K562 (cell line): Measurements from ENCODE around the gene NRCAM. TPM values are rescaled to one million over a fixed set of nuclear protein-coding genes. Genes with fewer than 3 reads are reported as not detected.

Experiments used
- ATAC-seq: fragments of 200-7000 bp; cut with Tn5 transposase; 3 replicates; pipeline ENCODE4 v1.9.1; 2020; ENCODE audit warnings: moderate library complexity
- BruUV-seq: library from RNA; stranded (reverse); fragments of 400-500 nt; replicated peaks from 2 replicates; lab custom pipeline; 2021; lab: Mats Ljungman, UMichigan
- CTCF ChIA-PET: fragments of 300-600 bp; formaldehyde crosslinking; extraction: SDS; loops from one replicate; lab custom pipeline; 2021; ENCODE audit warnings: low intra/inter-chr PET ratio; lab: Yijun Ruan, JAX
- POLR2A ChIA-PET: fragments of 300-600, 350-650 bp; sonication (Branson Sonifier 250); formaldehyde crosslinking; extraction: SDS; loops from one replicate; lab custom pipeline; 2021; ENCODE audit warnings: antibody characterized with exemption, inconsistent platforms; lab: Yijun Ruan, JAX
- DNase-seq, 4 experiments: peaks; one replicate each; pipeline versions ENCODE4 v3.0.0 to v3.0.0-alpha.2; 2011 to 2018; ENCODE audit warnings: low spot score in 3 of 4, mixed read lengths in 3 of 4; ENCODE audit errors: extremely low read depth in 1 of 4
- FAIRE-seq: peaks from 2 replicates; lab custom pipeline; 2011; peaks lifted over from hg19 to GRCh38; lab: Jason Lieb, UNC
- H2AFZ ChIP-seq: 2 replicates; pipeline ENCODE4 v1.6.0; 2011; ENCODE audit warnings: low read depth, low read length, control low read depth, inconsistent platforms
- H3K27ac ChIP-seq: fragments of 200-600 bp; 3 replicates; pipeline ENCODE4 v1.8.0; 2011; ENCODE audit warnings: low read depth, mild to moderate bottlenecking, control low read depth, inconsistent platforms, low read length, moderate library complexity, mixed read lengths; ENCODE audit errors: extremely low read depth
- H3K27me3 ChIP-seq, 2 experiments: fragments of 300-600 bp in 1 of 2; 2 replicates in 1 of 2; 3 replicates in 1 of 2; pipeline versions ENCODE4 v1.6.0 to v1.8.0; 2011; ENCODE audit warnings: inconsistent platforms in 2 of 2, low read length in 2 of 2, mild to moderate bottlenecking in 1 of 2, mixed read lengths in 1 of 2, moderate library complexity in 1 of 2; ENCODE audit not compliant: control insufficient read depth in 2 of 2, insufficient read depth in 2 of 2
- H3K36me3 ChIP-seq: fragments of 300-600 bp; 3 replicates; pipeline ENCODE4 v1.8.0; 2011; ENCODE audit warnings: mild to moderate bottlenecking, low read length, inconsistent platforms; ENCODE audit not compliant: control insufficient read depth, insufficient read depth
- H3K4me1 ChIP-seq, 2 experiments: fragments of 200-600 bp in 1 of 2; replicated peaks in 1 of 2; 2 replicates in 1 of 2; 3 replicates in 1 of 2; pipeline versions ENCODE4 v1.5.1 to v1.8.0; 2011; ENCODE audit warnings: inconsistent platforms in 2 of 2, low read length in 2 of 2, mild to moderate bottlenecking in 1 of 2, mixed read lengths in 1 of 2, moderate library complexity in 1 of 2; ENCODE audit not compliant: control insufficient read depth in 2 of 2, insufficient read depth in 2 of 2
- H3K4me2 ChIP-seq: 2 replicates; pipeline ENCODE4 v1.6.1; 2011; ENCODE audit warnings: low read length, control low read depth, inconsistent platforms, mixed read lengths; ENCODE audit not compliant: insufficient read depth
- H3K4me3 ChIP-seq: fragments of 200-600 bp; sonication (generic), shearing (Covaris generic); 2 replicates; pipeline ENCODE4 v1.5.1; 2016; ENCODE audit warnings: control low read depth, inconsistent platforms
- H3K79me2 ChIP-seq: fragments of 200-600 bp; 3 replicates; pipeline ENCODE4 v1.8.0; 2011; ENCODE audit warnings: low read length, inconsistent platforms; ENCODE audit not compliant: control insufficient read depth, insufficient read depth
- H3K9ac ChIP-seq, 2 experiments: 2 replicates each; pipeline versions ENCODE4 v1.6.0 to v1.6.1; 2011; ENCODE audit warnings: low read depth in 2 of 2, low read length in 2 of 2, control low read depth in 1 of 2, inconsistent platforms in 1 of 2, mild to moderate bottlenecking in 1 of 2, mixed read lengths in 1 of 2; ENCODE audit not compliant: insufficient read depth in 1 of 2
- H3K9me1 ChIP-seq: one replicate; pipeline ENCODE4 v1.6.0; 2011; ENCODE audit warnings: inconsistent platforms, mild to moderate bottlenecking, low read length, moderate library complexity; ENCODE audit not compliant: control insufficient read depth, insufficient read depth
- H3K9me3 ChIP-seq: replicated peaks from 2 replicates; pipeline ENCODE4 v1.5.1; 2011; ENCODE audit warnings: low read depth, low read length, inconsistent platforms; ENCODE audit not compliant: control insufficient read depth, insufficient read depth
- H4K20me1 ChIP-seq: replicated peaks from 2 replicates; pipeline ENCODE4 v1.6.1; 2011; ENCODE audit warnings: low read length, inconsistent platforms, mixed read lengths; ENCODE audit not compliant: control insufficient read depth, insufficient read depth
- BRD4 ChIP-seq: fragments of 200-600 bp; sonication (generic); IDR thresholded peaks from 2 replicates; pipeline ENCODE4 v1.6.1; 2017; ENCODE audit warnings: inconsistent platforms
- KLF10 ChIP-seq: fragments of 250-450 bp; sonication (Bioruptor Pico); IDR thresholded peaks from 2 replicates; pipeline ENCODE4 v1.6.1; 2021; ENCODE audit warnings: matching md5 sums
- RBM25 ChIP-seq: fragments of 200-400 bp; formaldehyde crosslinking; IDR thresholded peaks from 2 replicates; pipeline ENCODE4 v1.6.1; 2018; ENCODE audit warnings: low read length, low read depth, moderate library complexity; ENCODE audit not compliant: severe bottlenecking
- WGBS: fragments of 100-300 bp; shearing (Covaris generic); methylation state at CpG from one replicate; pipeline ENCODE4 v1.1.6; 2016; ENCODE audit warnings: low coverage, mixed read lengths; ENCODE audit not compliant: insufficient coverage; ENCODE audit errors: missing lambda C conversion rate; 5-methylcytosine and 5-hydroxymethylcytosine counted together
- in situ Hi-C: fragments of 300-500 bp; cut with MboI; formaldehyde crosslinking; loops from 4 replicates; pipeline ENCODE4 v1.15.0; 2018; ENCODE audit warnings: inconsistent platforms, mixed read lengths
- intact Hi-C: fragments of 100-400 bp; cut with micrococcal nuclease; formaldehyde crosslinking; loops from 2 replicates; pipeline ENCODE4 v1.14.2; 2022
- polyA plus RNA-seq, 8 experiments: library from polyadenylated mRNA; depleted of rRNA in 4 of 8; stranded (reverse) in 5 of 8; unstranded in 3 of 8; fragments of >200 nt; fragmentation: Nextera tagmentation in 2 of 8; fragmentation: Illumina TruSeq in 1 of 8; extraction: Ambion mirVana in 2 of 8; extraction: Trizol in 1 of 8; gene quantifications; 2 replicates each; pipeline versions ENCODE4 v1.2.1 to v1.2.3, GENCODE V29; 2011 to 2014; ENCODE audit warnings: inconsistent platforms in 1 of 8, missing spikeins in 1 of 8
- total RNA-seq, 7 experiments: library from RNA; depleted of rRNA in 6 of 7; stranded (reverse); fragments of >200 nt in 6 of 7; fragmentation: Illumina TruSeq in 2 of 7; extraction: Trizol in 2 of 7; gene quantifications; 2 replicates each; pipeline versions ENCODE4 v1.2.1 to v1.2.3, GENCODE V29; 2011 to 2021; ENCODE audit warnings: low replicate concordance in 1 of 7
- TF ChIP-seq, protein P1 (sequence below): fragments of 450-650 bp; formaldehyde crosslinking; IDR thresholded peaks from 2 replicates; pipeline ENCODE4 v1.4.0; 2020; ENCODE audit warnings: mild to moderate bottlenecking, moderate library complexity
- TF ChIP-seq, protein P2 (sequence below): fragments of 450-650 bp; conservative IDR thresholded peaks from 2 replicates; pipeline ENCODE4 v1.6.1; 2016; ENCODE audit warnings: missing genetic modification characterization, low read depth, mild to moderate bottlenecking, control low read depth, missing compliant biosample characterization

The NRCAM gene
- total and polyA plus RNA-seq, 9 of the 15 experiments (the other 6 are each of a cell fraction or from before 2014, with no cell fraction given): 0.03 to 0.54 (median 0.12) TPM; not detected in 1

DNA sequence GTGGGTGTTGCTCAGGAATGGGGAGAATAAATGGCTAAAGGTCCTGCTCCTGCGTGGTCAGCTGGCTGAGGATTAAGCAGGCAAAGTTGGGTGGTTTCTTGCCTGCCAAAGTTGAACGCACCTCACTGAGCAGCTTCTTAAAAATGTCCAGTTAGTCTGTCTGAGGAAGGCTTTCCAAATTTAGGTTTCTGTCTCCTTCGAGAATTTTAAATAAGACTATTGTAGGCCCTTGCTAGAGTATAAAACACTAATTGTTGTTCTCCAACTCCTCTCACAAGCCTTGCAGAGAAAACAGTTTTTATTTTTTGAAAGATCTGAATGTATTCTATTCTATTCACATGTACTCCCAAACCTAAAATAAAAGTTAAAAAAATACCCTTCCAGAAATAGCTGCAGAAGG is 204.1 kb downstream of the NRCAM start:
- in situ Hi-C loops: no loop called here
- ChIA-PET POLR2A (interaction anchor here (0.7 to 2.0 kb wide), 7 partner anchors 9 to 237 kb away, joined by 3 to 6 read pairs (median 4); no protein-coding TSS in a partner anchor), CTCF (no interaction called here)
- DNase-seq (no peak), FAIRE-seq (no peak)
- WGBS: 48% methylated on average over 3 of the region's 3 CpGs
- no peak overlapping the region for H3K27ac ChIP-seq
- no peak overlapping the region for H3K9ac ChIP-seq
- H3K9me3 ChIP-seq: no peaks in the 10 kb centered on the region
- peak overlapping the region; percentile 30 for H2AFZ ChIP-seq
- no peaks in the 10 kb centered on the region for H4K20me1 ChIP-seq
- no peaks in the 10 kb centered on the region for H3K9me1 ChIP-seq
- H3K27me3 ChIP-seq: no peaks in the 10 kb centered on the region
- H3K36me3 ChIP-seq: no peaks in the 10 kb centered on the region
- H3K4me2 ChIP-seq: no peak overlapping the region
- H3K4me3 ChIP-seq: no peak overlapping the region
- no peaks in the 10 kb centered on the region for H3K79me2 ChIP-seq
- peaks cover 0 to 25% of the 10 kb centered on the region in 2 experiments; a peak in 3 of 5 replicates for H3K4me1 ChIP-seq
- BruUV-seq: no TSS peak
- TF ChIP-seq RBM25 (no peak), BRD4 (no peak), KLF10 (CRISPR knock-in tag) (no peak)
- TF ChIP-seq, protein P1, sequence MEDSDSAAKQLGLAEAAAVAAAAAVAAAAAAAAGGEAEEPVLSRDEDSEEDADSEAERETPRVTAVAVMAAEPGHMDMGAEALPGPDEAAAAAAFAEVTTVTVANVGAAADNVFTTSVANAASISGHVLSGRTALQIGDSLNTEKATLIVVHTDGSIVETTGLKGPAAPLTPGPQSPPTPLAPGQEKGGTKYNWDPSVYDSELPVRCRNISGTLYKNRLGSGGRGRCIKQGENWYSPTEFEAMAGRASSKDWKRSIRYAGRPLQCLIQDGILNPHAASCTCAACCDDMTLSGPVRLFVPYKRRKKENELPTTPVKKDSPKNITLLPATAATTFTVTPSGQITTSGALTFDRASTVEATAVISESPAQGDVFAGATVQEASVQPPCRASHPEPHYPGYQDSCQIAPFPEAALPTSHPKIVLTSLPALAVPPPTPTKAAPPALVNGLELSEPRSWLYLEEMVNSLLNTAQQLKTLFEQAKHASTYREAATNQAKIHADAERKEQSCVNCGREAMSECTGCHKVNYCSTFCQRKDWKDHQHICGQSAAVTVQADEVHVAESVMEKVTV (CRISPR knock-in tag): no peak
- TF ChIP-seq, protein P2, sequence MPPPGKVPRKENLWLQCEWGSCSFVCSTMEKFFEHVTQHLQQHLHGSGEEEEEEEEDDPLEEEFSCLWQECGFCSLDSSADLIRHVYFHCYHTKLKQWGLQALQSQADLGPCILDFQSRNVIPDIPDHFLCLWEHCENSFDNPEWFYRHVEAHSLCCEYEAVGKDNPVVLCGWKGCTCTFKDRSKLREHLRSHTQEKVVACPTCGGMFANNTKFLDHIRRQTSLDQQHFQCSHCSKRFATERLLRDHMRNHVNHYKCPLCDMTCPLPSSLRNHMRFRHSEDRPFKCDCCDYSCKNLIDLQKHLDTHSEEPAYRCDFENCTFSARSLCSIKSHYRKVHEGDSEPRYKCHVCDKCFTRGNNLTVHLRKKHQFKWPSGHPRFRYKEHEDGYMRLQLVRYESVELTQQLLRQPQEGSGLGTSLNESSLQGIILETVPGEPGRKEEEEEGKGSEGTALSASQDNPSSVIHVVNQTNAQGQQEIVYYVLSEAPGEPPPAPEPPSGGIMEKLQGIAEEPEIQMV (tag): no peak
- TF ChIP-seq, all 486 proteins: peak for 0
- intact Hi-C loops: no loop called here
- no peak; the same call in 2 of the 3 replicates for ATAC-seq
